ENCODE data around the gene DOLPP1.

Gene DOLPP1

GRCh38 chr9:129070696-129071525 is 10.0 kb upstream of the DOLPP1 start:
- ATAC-seq (ENCODE audit: low read depth) (0 out of 3 replicates have a peak, but pooled peaks have one; percentile 16), DNase-seq (ENCODE audit: low spot score) (no peak)
- Histone ChIP-seq H3K27me3 (ENCODE audit: insufficient read depth, poor library complexity, severe bottlenecking) (no peaks in the 10 kb centered on the region), H3K36me3 (ENCODE audit: low read depth) (peaks cover 5% of the 10 kb centered on the region; the same call in 1 of the 2 replicates), H3K4me1 (ENCODE audit: insufficient read depth, poor library complexity, severe bottlenecking) (no peaks in the 10 kb centered on the region), H3K9me3 (ENCODE audit: severe bottlenecking) (no peaks in the 10 kb centered on the region), H3K4me3 (ENCODE audit: severe bottlenecking) (no peak overlapping the region), H3K27ac (ENCODE audit: poor library complexity, severe bottlenecking) (no peak overlapping the region)
- TF ChIP-seq CTCF (IDR thresholded peaks at IDR 0.05; ENCODE audit: poor library complexity, severe bottlenecking) = no peak

GRCh38 chr9:129071526-129072126 is 9.3 kb upstream of the DOLPP1 start:
- ATAC-seq (ENCODE audit: low read depth) (no peak), DNase-seq (ENCODE audit: low spot score) (no peak)
- TF ChIP-seq CTCF (IDR thresholded peaks at IDR 0.05; ENCODE audit: poor library complexity, severe bottlenecking) = no peak
- Histone ChIP-seq H3K36me3 (ENCODE audit: low read depth) (peaks cover 5% of the 10 kb centered on the region; the same call in 1 of the 2 replicates), H3K9me3 (ENCODE audit: severe bottlenecking) (no peaks in the 10 kb centered on the region), H3K4me3 (ENCODE audit: severe bottlenecking) (no peak overlapping the region), H3K4me1 (ENCODE audit: insufficient read depth, poor library complexity, severe bottlenecking) (no peaks in the 10 kb centered on the region), H3K27me3 (ENCODE audit: insufficient read depth, poor library complexity, severe bottlenecking) (no peaks in the 10 kb centered on the region), H3K27ac (ENCODE audit: poor library complexity, severe bottlenecking) (no peak overlapping the region)

GRCh38 chr9:129072171-129072570 is 8.7 kb upstream of the DOLPP1 start:
- no peak for ATAC-seq (ENCODE audit: low read depth)
- Histone ChIP-seq H3K27ac (ENCODE audit: poor library complexity, severe bottlenecking) (no peak overlapping the region), H3K4me1 (ENCODE audit: insufficient read depth, poor library complexity, severe bottlenecking) (no peaks in the 10 kb centered on the region), H3K9me3 (ENCODE audit: severe bottlenecking) (no peaks in the 10 kb centered on the region), H3K4me3 (ENCODE audit: severe bottlenecking) (no peak overlapping the region), H3K36me3 (ENCODE audit: low read depth) (peaks cover 5% of the 10 kb centered on the region; the same call in 1 of the 2 replicates), H3K27me3 (ENCODE audit: insufficient read depth, poor library complexity, severe bottlenecking) (no peaks in the 10 kb centered on the region)
- TF ChIP-seq CTCF (IDR thresholded peaks at IDR 0.05; ENCODE audit: poor library complexity, severe bottlenecking) = no peak
- DNase-seq (ENCODE audit: low spot score) = no peak

- Histone ChIP-seq H3K36me3 (ENCODE audit: low read depth) (peaks cover 3% of the 10 kb centered on the region; the same call in 1 of the 2 replicates), H3K4me3 (ENCODE audit: severe bottlenecking) (no peak overlapping the region), H3K27ac (ENCODE audit: poor library complexity, severe bottlenecking) (no peak overlapping the region), H3K9me3 (ENCODE audit: severe bottlenecking) (no peaks in the 10 kb centered on the region), H3K27me3 (ENCODE audit: insufficient read depth, poor library complexity, severe bottlenecking) (no peaks in the 10 kb centered on the region), H3K4me1 (ENCODE audit: insufficient read depth, poor library complexity, severe bottlenecking) (no peaks in the 10 kb centered on the region)
- DNase-seq (ENCODE audit: low spot score) = no peak
- no peak for TF ChIP-seq CTCF (IDR thresholded peaks at IDR 0.05; ENCODE audit: poor library complexity, severe bottlenecking)
- no peak for ATAC-seq (ENCODE audit: low read depth)
Measured at GRCh38 chr9:129073404-129073803, 7.5 kb upstream of the DOLPP1 start.
